HG02763 (cell line): ENCODE results near the gene CD19.
"Not testable (repeated sequence)": the region's sequence is repeated elsewhere in the genome, so short reads cannot be mapped to it uniquely, and the experiment has no call there.

Experiments
- ATAC-seq: cut with Tn5 transposase; IDR thresholded peaks from one replicate; pipeline ENCODE4 v1.9.1; 2021; ENCODE audit warnings: mild to moderate bottlenecking, moderate library complexity; ENCODE audit not compliant: unreplicated experiment

CD19 gene

GRCh38 chr16:28931801-28932225 is at the start of gene CD19:
TSS of gene CD19 (plus strand) at chr16:28931971. CDS start at chr16:28932001, 30 bp downstream.
- no peak for ATAC-seq

GRCh38 chr16:28882551-28883160 is 49.1 kb upstream of the CD19 start:
- ATAC-seq, result no peak

GRCh38 chr16:28883221-28883996 is 48.4 kb upstream of the CD19 start:
- ATAC-seq, result no peak

- no peak for ATAC-seq
These were observed 47.7 kb upstream of the CD19 start for GRCh38 chr16:28884045-28884444.

- ATAC-seq, result no peak
These were observed 44.8 kb upstream of the CD19 start for GRCh38 chr16:28886945-28887344.

- ATAC-seq, result not testable (repeated sequence)
These were observed 41.4 kb upstream of the CD19 start for GRCh38 chr16:28890355-28890754.

- ATAC-seq, result no peak
These were observed 39.5 kb upstream of the CD19 start for GRCh38 chr16:28891964-28892890.

GRCh38 chr16:28893291-28893690 is 38.5 kb upstream of the CD19 start:
- ATAC-seq, result no peak

GRCh38 chr16:28895609-28896008 is 36.2 kb upstream of the CD19 start:
- ATAC-seq, result no peak

- ATAC-seq, result no peak
These were observed 33.9 kb upstream of the CD19 start for GRCh38 chr16:28897826-28898225.

GRCh38 chr16:28898266-28898665 is 33.5 kb upstream of the CD19 start:
- ATAC-seq, result no peak

GRCh38 chr16:28898942-28899341 is 32.8 kb upstream of the CD19 start:
- ATAC-seq, result no peak

GRCh38 chr16:28899882-28900590 is 31.7 kb upstream of the CD19 start:
- ATAC-seq, result no peak

- ATAC-seq, result no peak
These were observed 31.2 kb upstream of the CD19 start for GRCh38 chr16:28900601-28901000.

GRCh38 chr16:28901862-28902261 is 29.9 kb upstream of the CD19 start:
- ATAC-seq, result no peak

GRCh38 chr16:28902909-28903308 is 28.9 kb upstream of the CD19 start:
- ATAC-seq, result no peak

- ATAC-seq, result no peak
These were observed 28.3 kb upstream of the CD19 start for GRCh38 chr16:28903344-28904042.

- no peak for ATAC-seq
These were observed 27.4 kb upstream of the CD19 start for GRCh38 chr16:28904363-28904762.

GRCh38 chr16:28904828-28905227 is 26.9 kb upstream of the CD19 start:
- no peak for ATAC-seq

GRCh38 chr16:28905229-28905754 is 26.5 kb upstream of the CD19 start:
- ATAC-seq, result no peak
